LNCaP clone FGC (cell line): ENCODE results near the gene CCR2.

ENCODE experiments used
- DNase-seq: peaks from one replicate; pipeline ENCODE4 v3.0.0-alpha.2; 2011; ENCODE audit warnings: low read depth
- H3K4me3 ChIP-seq: 2 replicates; pipeline ENCODE4 v1.5.1; 2011; ENCODE audit warnings: mild to moderate bottlenecking, low read depth, low read length, control low read depth
- CTCF ChIP-seq: IDR thresholded peaks from 2 replicates; pipeline ENCODE4 v1.5.1; 2012; ENCODE audit warnings: mild to moderate bottlenecking; ENCODE audit not compliant: control insufficient read depth, insufficient read depth; ENCODE audit errors: extremely low read depth

The CCR2 gene

DNA sequence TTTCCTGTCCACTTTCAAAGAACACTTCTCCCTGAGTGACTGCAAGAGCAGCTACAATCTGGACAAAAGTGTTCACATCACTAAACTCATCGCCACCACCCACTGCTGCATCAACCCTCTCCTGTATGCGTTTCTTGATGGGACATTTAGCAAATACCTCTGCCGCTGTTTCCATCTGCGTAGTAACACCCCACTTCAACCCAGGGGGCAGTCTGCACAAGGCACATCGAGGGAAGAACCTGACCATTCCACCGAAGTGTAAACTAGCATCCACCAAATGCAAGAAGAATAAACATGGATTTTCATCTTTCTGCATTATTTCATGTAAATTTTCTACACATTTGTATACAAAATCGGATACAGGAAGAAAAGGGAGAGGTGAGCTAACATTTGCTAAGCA, 54.9 kb downstream of the CCR2 start:
- TF ChIP-seq CTCF, result no peak
- DNase-seq, result no peak
- no peak overlapping the region for H3K4me3 ChIP-seq

DNA sequence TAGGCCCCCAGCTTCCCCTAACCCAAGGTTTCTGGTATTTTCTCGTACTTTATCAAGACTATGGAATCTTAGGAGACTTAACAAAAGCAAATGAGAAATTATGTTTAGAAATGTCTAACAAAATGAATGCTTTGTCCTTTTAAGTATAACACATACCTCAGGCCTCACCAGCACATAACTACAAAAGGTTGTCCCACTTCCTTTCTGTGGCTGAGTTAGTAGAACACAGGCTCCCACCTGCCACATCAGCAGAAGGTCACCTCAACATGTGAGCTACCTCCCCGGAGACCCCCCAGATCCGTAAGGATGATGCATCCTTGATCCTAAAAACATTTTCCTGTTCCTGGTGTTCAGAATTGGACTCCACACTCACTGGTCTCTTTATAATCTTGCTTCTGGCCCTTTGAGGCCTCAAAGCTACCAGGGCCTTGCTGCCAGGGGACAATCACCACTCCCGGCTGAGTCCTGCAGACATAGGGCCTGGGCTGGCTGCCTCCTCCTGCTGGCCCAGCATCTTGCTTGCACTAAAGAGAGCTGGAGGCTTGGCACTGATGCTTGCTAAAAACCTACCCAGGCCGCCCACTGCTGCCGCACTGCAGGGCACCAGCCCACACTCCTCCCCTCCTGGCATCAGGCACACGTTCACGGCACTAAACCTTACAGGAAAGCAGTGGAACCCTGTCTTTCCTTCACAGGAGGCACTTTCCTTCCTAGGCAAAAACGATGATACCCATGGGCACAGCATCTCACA, 56.0 kb downstream of the CCR2 start:
- no peak for TF ChIP-seq CTCF
- no peak for DNase-seq
- no peak overlapping the region for H3K4me3 ChIP-seq
